Measurements from ENCODE around the gene ING4. TPM values are rescaled to one million over a fixed set of nuclear protein-coding genes. Genes with fewer than 3 reads are reported as not detected.

ING4 gene
- total RNA-seq, 4 donors from 2014 or later = 13.4 to 52.9 (median 41.4) TPM

DNA sequence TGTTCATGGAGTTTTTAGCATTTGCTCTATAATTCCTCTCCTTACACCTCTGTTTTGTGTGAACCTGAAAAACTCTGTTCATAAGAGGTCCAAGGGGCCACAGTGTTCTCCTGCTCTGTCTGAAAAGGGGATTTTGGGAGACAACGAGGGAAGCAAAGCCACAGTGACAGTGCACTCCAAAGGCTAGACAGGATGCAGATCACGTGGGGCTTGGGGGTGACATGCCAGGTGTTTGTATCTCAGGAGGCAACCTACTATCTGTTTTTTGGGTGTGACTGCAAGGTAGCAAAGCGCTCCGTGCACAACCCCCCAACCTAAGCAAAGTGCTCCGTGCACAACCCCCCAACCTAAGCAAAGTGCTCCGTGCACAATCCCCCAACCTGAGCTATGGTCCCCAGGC, 50.7 kb downstream of the ING4 start:
- no peak for TF ChIP-seq CTCF (IDR thresholded peaks at IDR 0.05; ENCODE audit: low read depth)

DNA sequence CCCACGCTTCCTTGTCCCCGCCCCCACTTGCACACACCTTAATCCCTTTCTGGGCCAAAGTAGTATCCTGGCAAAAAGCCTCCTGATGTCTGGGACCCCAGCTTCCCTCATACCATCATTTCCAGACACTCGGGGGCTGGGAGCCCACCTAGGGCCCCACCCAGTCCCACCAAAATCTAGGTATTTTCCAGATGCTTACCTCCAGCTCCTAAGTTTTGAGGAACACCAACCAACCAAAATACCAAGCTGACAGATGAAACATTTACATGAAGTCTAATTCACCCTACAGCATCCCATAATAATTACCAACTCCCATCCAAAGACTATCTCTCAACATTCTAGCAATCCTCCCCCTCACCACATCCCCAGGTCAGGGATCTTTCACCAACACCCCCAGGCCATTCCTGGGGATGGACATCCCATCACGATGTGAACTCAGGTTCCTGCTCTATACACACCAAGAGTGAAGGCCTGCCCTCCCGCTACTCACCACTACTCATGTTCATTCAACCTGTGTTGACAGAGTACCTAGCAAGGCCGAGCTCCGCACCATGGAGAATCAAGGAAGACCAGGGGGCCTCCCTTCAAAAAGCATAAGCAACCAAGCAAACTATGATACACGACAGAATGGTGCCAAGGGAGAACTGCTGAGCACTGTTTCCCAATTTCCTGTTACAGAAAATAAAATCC, 54.2 kb downstream of the ING4 start:
- no peak for TF ChIP-seq CTCF (IDR thresholded peaks at IDR 0.05; ENCODE audit: low read depth)

DNA sequence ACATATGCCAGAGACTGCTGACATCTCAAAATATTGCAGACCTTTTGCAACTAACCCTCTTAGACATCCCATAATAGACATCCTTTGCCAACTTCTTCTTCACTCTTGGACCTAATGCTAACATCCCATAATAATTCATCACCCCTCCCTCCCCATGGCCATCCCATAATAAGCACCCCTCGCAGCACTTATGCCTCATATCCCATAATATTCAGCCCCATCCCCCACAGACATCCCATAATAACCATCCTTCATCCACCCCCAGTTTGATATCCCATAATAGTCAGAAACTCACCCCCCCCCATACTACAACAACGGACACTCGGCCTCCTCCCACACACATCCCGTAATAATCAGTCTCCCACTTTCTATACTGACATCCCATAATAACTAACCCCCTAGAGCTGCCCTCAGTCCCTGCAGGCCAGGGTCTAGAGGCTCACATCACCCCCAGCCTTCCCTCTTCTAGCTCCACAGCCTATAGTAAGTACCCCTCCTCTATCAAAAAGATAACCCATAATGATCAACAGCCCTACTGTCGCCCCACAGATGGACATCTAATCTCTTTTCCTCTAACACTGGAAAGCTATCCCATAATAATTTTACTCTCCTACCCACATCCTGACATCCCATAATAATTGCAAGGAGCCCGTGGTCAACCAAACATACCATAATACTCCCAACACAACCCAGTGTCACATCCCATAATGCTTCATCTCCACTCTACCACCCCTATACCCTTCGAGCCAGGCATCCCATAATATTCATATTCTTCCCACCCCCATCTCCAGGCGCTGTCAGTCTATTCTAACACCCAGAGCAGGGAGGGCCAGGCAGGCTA, 54.9 kb downstream of the ING4 start:
- no peak for TF ChIP-seq CTCF (IDR thresholded peaks at IDR 0.05; ENCODE audit: low read depth)

DNA sequence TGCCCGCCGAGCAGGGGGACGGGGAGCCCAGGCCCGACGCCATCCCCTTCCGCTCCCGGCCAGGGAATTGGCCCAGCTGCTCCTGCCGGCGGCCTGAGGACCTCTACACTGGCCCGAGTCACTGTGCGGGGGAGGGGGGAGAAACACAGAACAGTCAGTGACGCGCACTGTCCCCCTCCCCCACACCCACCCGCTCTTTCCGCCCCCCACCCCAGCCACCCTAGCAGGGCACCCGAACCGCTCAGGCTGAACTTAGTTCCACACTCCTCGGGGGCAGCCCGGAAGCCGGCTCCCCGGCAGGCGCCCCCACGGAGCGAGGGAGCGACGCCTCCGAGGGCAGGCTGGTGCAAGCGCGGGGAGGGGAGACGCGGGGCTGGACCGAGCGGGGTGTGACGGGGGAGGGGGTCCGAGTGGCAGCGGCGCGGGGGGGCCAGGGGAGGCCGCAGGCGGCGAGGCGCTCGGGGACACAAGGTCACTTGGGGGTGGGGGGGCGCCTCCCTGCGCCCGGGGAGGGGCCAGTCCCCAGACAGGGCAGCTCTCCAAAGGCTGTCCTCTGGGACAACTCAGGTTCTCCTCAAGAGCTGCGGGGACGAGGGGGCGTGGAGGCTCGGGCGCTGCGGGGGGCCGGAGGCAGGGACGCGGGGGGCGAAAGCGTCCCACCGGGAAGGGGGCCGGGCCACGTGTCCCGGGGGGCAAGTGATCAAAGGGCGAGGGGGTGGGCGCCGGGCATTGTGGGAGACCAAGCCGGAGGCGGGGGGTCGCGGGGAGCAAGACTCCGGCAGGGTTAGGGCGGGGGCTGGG, 56.4 kb downstream of the ING4 start:
- TF ChIP-seq CTCF (IDR thresholded peaks at IDR 0.05; ENCODE audit: low read depth) = no peak

- no peak for TF ChIP-seq CTCF (IDR thresholded peaks at IDR 0.05; ENCODE audit: low read depth)
These were observed 57.2 kb downstream of the ING4 start for GRCh38 chr12:6605421-6606330.

DNA sequence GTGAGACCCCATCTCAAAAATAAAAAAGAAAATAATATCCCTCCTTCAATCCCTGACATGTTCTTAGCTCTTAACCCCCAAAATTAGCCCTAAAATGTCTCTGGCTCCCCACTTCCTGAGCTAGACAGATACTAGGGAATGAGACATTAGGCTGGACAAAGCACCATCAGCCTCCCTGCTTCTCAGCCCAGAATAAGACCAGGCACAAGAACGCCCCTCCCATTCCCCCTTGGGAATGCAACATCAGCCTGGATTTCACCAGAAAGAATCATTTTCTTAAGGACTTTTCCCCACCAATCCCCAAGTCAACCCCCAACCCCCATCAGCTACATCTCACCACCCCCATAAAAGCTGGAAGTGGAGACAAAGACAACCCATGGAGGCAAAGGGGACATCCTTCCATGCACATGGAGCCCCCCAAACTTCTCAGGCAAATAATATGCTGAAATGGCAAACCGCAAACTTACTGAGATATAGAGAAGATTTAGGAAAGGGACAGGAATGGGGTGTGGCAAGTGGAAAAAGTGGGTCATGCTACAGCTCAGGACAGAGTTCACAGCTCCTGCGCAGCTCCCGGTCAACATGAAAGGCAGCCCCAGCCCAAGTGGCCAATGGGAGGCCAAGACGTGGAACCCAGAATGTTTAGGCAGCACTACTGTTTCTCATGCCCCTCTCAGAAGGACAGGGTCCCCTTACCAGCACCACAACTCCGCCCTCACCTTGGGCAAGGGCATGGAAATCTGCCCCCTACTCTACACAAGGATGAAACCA, 58.5 kb downstream of the ING4 start:
- TF ChIP-seq CTCF (IDR thresholded peaks at IDR 0.05; ENCODE audit: low read depth) = no peak

Data from subcutaneous adipose tissue (tissue), 4 donors.